A673 (cell line): Measurements from ENCODE around the gene ANKRD55. TPM values are rescaled to one million over a fixed set of nuclear protein-coding genes. Genes with fewer than 3 reads are reported as not detected.

ENCODE experiments used
- BruUV-seq: library from RNA; stranded (reverse); fragments of 400-500 nt; replicated peaks from 2 replicates; lab custom pipeline; 2021; lab: Mats Ljungman, UMichigan
- CTCF ChIA-PET: fragments of 300-600 bp; sonication (Branson Sonifier 250); formaldehyde crosslinking; loops from one replicate; lab custom pipeline; 2022; ENCODE audit warnings: antibody characterized with exemption; lab: Charles Lee
- POLR2A ChIA-PET: fragments of 300-600 bp; sonication (Branson Sonifier 250); formaldehyde crosslinking; loops from one replicate; lab custom pipeline; 2022; ENCODE audit warnings: antibody characterized with exemption; ENCODE audit not compliant: low non-redundant PET; lab: Charles Lee
- DNase-seq: peaks from one replicate; pipeline ENCODE4 v3.0.0-alpha.2; 2015; ENCODE audit warnings: low spot score
- H3K27ac ChIP-seq: fragments of 200-600 bp; sonication (generic); 2 replicates; pipeline ENCODE4 v1.5.1; 2016; ENCODE audit warnings: mixed run types, low read depth, mild to moderate bottlenecking, mixed read lengths, antibody characterized with exemption, low read length; ENCODE audit not compliant: poor library complexity, severe bottlenecking
- H3K27me3 ChIP-seq: fragments of 200-600 bp; sonication (generic); replicated peaks from 2 replicates; pipeline ENCODE4 v1.6.1; 2017; ENCODE audit warnings: mixed run types, low read depth, mild to moderate bottlenecking, mixed read lengths, antibody characterized with exemption, low read length; ENCODE audit not compliant: insufficient read depth, poor library complexity
- H3K36me3 ChIP-seq: fragments of 200-600 bp; sonication (generic); 2 replicates; pipeline ENCODE4 v1.6.1; 2016; ENCODE audit warnings: mixed run types, mild to moderate bottlenecking, mixed read lengths, antibody characterized with exemption, low read length; ENCODE audit not compliant: insufficient read depth, poor library complexity, severe bottlenecking
- H3K4me1 ChIP-seq: fragments of 200-600 bp; sonication (generic); 2 replicates; pipeline ENCODE4 v1.6.1; 2017; ENCODE audit warnings: mixed run types, mild to moderate bottlenecking, mixed read lengths, antibody characterized with exemption, low read length; ENCODE audit not compliant: insufficient read depth, poor library complexity, severe bottlenecking
- H3K4me3 ChIP-seq: fragments of 200-600 bp; sonication (generic); 2 replicates; pipeline ENCODE4 v1.5.1; 2016; ENCODE audit warnings: low read depth, mixed run types, mild to moderate bottlenecking, mixed read lengths, low read length; ENCODE audit not compliant: poor library complexity, severe bottlenecking
- H3K9me3 ChIP-seq: fragments of 200-600 bp; sonication (generic); 2 replicates; pipeline ENCODE4 v1.6.1; 2016; ENCODE audit warnings: mixed run types, low read depth, mild to moderate bottlenecking, mixed read lengths, antibody characterized with exemption, low read length; ENCODE audit not compliant: poor library complexity, severe bottlenecking
- CTCF ChIP-seq: fragments of 300-800, 200-600 bp; sonication (generic); conservative IDR thresholded peaks from 2 replicates; pipeline ENCODE4 v1.5.1; 2017; ENCODE audit warnings: low read depth, mild to moderate bottlenecking, antibody characterized with exemption, low read length, moderate library complexity, mixed read lengths
- EZH2 ChIP-seq: fragments of 200-600 bp; sonication (generic); IDR thresholded peaks from 2 replicates; pipeline ENCODE4 v1.6.1; 2017; ENCODE audit warnings: borderline replicate concordance, low read depth, mild to moderate bottlenecking, mixed read lengths, antibody characterized with exemption, low read length; ENCODE audit not compliant: poor library complexity, severe bottlenecking
- intact Hi-C: fragments of 100-400 bp; cut with micrococcal nuclease; formaldehyde crosslinking; loops from one replicate; pipeline ENCODE4 v1.10.0; 2022; ENCODE audit not compliant: unreplicated experiment
- total RNA-seq: library from RNA; stranded (reverse); gene quantifications from 2 replicates; pipeline ENCODE4 v1.2.3, GENCODE V29; 2021

ANKRD55 gene
- total RNA-seq, 1 experiment from 2014 or later: not detected

- Histone ChIP-seq H3K36me3 (no peaks in the 10 kb centered on the region), H3K4me3 (no peak overlapping the region), H3K9me3 (no peaks in the 10 kb centered on the region), H3K27ac (no peak overlapping the region), H3K4me1 (peaks cover 7% of the 10 kb centered on the region), H3K27me3 (no peaks in the 10 kb centered on the region)
- ChIA-PET POLR2A (no interaction called here), CTCF (no interaction called here)
- intact Hi-C loops: no loop called here
- no TSS peak for BruUV-seq
- DNase-seq: no peak
- TF ChIP-seq EZH2 (no peak), CTCF (no peak)
Measured at GRCh38 chr5:56175021-56175420, 58.1 kb downstream of the ANKRD55 start.

- DNase-seq: no peak
- no TSS peak for BruUV-seq
- POLR2A ChIA-PET: no interaction called here
Measured at GRCh38 chr5:56172241-56172640, 60.9 kb downstream of the ANKRD55 start.

GRCh38 chr5:56170557-56170956 lies 62.6 kb downstream of the ANKRD55 start:
- Histone ChIP-seq H3K27ac (no peak overlapping the region), H3K4me1 (peaks cover 7% of the 10 kb centered on the region), H3K27me3 (no peaks in the 10 kb centered on the region), H3K36me3 (no peaks in the 10 kb centered on the region), H3K9me3 (no peaks in the 10 kb centered on the region), H3K4me3 (no peak overlapping the region)
- BruUV-seq: no TSS peak
- ChIA-PET POLR2A (no interaction called here), CTCF (no interaction called here)
- intact Hi-C loops: no loop called here
- no peak for DNase-seq
- TF ChIP-seq EZH2 (no peak), CTCF (no peak)

More at GRCh38 chr5:56172241-56172640, 60.9 kb downstream of the ANKRD55 start:
- Histone ChIP-seq H3K27ac (no peak overlapping the region), H3K27me3 (no peaks in the 10 kb centered on the region), H3K4me3 (no peak overlapping the region), H3K36me3 (no peaks in the 10 kb centered on the region), H3K9me3 (no peaks in the 10 kb centered on the region), H3K4me1 (peaks cover 7% of the 10 kb centered on the region)
- CTCF ChIA-PET: no interaction called here
- no peak for TF ChIP-seq EZH2
- no peak for TF ChIP-seq CTCF
- intact Hi-C loops: no loop called here
